RCC 7860 (cell line): Measurements from ENCODE around the gene ACAD9.
"Not testable (repeated sequence)": the region's sequence is repeated elsewhere in the genome, so short reads cannot be mapped to it uniquely, and the experiment has no call there.

Source experiments
- DNase-seq: peaks from one replicate; pipeline ENCODE4 v3.0.0-alpha.2; 2015; ENCODE audit warnings: low spot score
- FAIRE-seq: peaks from 2 replicates; lab custom pipeline; 2012; peaks lifted over from hg19 to GRCh38; lab: Jason Lieb, UNC

ACAD9 gene

GRCh38 chr3:128879125-128879969 is at the start of gene ACAD9:
ACAD9 (plus strand) TSS chr3:128879620; CDS start chr3:128879692, 72 bp downstream.
- DNase-seq: peak; percentile 97
- peak; percentile 48 for FAIRE-seq

- not testable (repeated sequence) for FAIRE-seq, DNase-seq
Measured at GRCh38 chr3:128829925-128830625, 49.3 kb upstream of the ACAD9 start.

DNA sequence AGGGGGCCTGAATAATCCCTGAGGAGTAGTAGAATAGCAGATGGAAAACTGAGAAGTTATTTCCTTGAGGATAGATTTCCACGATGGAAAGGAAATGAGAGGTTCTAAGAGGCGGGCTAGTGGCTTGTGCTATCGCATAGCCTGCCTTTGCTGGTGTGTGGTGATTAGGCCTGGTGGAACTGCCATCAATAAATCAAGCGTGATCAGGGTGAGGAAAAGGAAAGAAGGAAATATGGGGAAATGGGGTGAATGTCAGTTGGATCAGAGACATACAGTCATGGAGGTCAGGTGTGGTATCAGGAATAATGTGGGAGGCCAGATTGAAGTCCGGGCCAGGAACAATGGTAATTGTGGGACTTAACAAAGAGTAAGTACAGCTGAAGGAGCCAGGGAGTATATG is 48.7 kb upstream of the ACAD9 start:
- not testable (repeated sequence) for FAIRE-seq, DNase-seq

DNA sequence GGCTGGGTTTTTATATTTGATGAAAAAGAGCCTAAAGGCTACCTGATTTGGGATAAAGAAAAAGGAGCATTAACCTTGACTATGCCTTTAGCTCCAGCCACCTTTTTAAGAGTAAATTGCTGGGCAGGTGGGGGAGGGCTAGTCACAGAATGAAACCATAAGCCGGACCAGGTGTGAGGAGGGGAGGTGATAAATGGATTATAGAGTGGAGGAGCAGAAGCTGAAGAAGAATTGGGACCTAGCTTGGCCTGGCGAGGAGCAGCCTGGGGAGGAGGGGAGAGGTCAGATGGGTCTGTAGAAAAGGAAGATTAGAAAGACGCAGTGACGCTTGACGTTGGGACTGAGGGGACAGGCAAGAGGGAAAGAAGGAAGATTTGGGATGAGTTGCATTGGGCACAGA is 46.4 kb upstream of the ACAD9 start:
- not testable (repeated sequence) for DNase-seq, FAIRE-seq

GRCh38 chr3:128835096-128835495 is 44.3 kb upstream of the ACAD9 start:
- no peak for DNase-seq
- FAIRE-seq: no peak

DNA sequence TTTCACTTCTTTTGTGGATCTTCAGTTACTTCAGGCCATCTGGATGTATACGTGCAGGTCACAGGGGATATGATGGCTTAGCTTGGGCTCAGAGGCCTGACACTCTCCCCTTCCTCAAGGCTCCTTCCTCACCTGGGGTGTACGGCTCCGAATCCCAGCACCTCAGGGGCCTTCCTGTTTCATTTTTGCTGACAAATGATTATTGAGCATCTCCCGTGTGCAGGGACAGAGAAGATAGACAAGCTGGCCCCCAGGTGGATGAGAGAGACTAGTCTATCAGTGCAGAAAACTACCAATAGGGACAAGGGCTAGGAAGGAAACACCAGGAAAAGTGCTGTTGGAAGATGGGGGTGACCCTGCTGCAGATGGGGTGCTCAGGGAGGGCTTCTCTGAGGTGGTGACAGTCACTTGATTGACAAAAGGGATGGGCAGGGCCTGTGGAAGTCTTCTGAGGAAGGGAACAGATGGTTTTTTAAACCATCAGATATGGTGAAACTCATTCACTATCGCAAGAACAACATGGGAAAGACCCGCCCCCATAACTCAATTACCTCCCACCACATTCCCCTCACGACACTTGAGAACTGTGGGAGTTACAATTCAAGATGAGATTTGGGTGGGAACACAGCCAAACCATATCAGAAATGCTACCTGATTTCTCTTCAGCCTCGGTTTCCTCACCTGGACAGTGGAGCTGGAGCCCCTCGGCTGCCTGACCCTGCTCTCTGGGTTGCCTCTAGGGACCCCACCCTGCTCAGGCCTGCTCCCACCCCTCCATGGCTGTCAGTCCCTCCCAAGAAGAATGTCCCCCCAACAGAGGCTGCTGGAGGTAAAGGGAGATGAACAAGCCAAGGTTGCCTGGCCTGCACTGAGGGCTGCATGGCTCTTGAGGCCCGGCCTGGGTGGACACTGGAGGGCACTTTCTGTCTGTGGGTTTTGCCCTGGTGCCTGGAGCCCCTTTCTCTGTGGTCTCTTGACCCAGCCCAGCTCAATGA is 37.2 kb upstream of the ACAD9 start:
- FAIRE-seq: no peak
- no peak for DNase-seq

GRCh38 chr3:128844502-128844901 is 34.9 kb upstream of the ACAD9 start:
- DNase-seq: no peak
- no peak for FAIRE-seq

DNA sequence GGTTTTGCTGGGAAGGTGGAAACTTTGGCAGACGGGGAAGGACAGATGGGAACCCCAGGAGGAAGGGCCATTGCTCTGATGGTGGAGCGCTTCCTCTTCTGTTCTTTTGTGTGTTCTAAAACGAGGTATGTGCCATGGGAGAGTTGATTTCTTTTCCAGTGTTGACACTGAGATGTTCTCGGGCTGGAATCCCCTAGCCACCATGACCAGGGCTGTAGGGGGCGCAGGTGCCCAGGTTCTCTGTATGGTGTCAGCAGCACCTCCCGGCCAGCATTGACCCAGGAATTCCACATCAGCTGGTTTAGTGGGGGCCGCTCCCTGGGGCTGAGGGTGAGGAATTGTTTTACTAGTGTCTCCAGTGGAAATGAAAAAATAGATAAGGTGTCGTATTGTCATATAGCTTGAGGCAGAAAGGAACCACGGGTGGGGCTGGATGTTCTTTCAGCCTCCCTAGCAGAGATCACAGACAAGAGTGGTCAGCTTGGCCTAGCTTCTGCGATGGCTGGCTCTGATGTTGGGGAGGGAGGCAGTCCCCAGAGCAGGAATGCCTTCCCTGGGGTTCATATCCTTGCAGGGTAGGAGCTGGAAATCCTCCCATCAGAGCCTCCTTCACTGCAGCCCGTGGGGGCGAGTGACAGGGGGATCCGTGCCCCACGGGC is 34.2 kb upstream of the ACAD9 start:
- DNase-seq: no peak
- no peak for FAIRE-seq

DNA sequence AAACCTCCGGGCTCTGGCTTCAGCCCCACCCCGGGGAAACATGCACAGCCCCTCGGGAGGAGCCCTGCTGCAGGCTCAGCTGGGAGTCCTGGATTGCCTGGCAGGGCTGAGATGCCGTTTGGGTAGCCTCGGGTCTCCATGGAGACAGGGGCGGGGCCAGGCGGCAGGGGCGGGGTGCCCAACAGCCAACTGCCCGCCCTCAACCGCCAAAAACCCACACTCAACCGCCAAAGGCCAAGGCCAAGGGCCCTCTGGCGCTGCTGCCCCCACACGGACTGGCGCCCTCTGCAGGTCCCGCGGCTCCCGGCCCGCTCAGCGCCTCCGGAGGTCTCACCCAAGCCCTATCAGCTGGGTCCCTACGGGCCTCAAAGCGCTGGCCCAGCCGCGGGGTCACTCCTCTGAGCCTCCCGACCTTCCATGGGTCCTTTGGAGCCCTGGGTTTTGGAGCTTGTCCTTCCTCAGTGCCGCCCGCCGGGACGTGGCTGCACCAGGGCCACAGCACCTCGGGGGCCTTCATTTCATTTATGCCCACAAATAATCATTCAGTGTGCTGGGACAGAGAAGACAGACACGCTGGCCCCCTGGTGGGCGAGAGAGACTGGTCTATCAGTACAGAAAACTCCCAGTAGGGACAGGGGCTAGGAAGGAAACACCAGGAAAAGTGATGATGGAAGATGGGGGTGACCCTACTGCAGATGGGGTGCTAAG is 33.5 kb upstream of the ACAD9 start:
- FAIRE-seq (no peak), DNase-seq (no peak)

- FAIRE-seq: no peak
- no peak for DNase-seq
Measured at GRCh38 chr3:128846486-128846891, 32.9 kb upstream of the ACAD9 start.

DNA sequence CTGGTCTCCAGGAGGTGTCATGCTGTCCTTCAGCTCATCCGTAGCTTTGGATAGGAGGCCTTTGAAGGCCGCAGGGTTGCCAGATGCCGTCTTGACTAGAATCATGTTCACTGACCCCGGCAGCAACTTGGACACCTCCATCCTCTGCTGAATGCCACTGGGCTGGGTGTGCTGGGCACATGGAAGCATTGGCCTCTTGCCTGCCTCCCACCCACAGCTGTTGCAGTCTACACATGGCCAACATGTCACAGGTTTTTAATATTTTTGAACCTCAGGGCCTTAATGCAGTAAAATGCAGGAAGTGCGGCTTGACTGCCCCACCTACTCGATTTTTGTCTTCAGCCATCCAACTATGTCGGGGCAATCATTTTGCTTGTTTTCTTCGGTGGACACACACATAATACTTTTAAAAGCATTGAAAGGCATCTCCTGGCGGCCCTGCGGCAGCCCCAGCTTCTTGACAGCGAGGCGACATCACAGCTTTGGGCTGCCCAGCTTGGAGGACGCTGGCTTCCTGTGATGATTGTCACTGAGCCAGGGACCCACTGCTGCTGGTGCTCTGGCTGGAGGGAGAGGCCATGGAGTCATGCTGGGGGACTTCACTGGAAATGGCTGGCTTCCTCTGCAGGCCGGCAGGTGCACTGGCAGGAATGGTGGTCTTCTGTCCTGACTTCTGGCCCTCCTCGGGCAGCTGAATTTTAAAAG is 31.6 kb upstream of the ACAD9 start:
- FAIRE-seq (no peak), DNase-seq (no peak)

- no peak for DNase-seq
- no peak for FAIRE-seq
Measured at GRCh38 chr3:128848936-128849335, 30.5 kb upstream of the ACAD9 start.

DNA sequence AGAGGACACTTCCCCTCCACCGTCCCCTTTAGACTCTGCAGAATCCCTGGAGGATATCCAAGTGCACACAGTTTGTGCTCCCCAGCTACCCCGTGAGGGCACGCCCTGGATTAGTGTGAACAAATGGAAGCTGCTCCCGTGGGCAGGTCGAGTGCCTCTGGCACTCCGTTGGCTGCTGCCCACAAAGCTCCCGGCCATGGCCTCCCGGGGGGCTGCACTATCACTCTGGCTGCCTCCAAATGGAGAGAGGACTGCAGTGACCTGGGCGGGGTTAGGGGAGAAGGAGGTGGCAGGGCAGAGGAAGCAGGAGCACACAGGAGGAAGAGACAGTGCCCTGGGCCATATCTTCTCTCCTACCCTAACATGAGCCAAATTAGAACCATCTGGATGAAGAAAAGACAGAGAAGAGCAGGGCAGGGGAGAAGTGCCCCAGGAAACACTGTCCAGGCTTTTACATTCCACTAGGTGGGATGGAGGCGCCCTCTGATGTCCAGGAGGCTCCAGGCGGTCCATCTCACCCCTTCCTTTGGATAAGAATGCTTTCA is 29.4 kb upstream of the ACAD9 start:
- FAIRE-seq: no peak
- DNase-seq: peak; percentile 13

GRCh38 chr3:128850544-128850943 is 28.9 kb upstream of the ACAD9 start:
- FAIRE-seq (no peak), DNase-seq (no peak)

DNA sequence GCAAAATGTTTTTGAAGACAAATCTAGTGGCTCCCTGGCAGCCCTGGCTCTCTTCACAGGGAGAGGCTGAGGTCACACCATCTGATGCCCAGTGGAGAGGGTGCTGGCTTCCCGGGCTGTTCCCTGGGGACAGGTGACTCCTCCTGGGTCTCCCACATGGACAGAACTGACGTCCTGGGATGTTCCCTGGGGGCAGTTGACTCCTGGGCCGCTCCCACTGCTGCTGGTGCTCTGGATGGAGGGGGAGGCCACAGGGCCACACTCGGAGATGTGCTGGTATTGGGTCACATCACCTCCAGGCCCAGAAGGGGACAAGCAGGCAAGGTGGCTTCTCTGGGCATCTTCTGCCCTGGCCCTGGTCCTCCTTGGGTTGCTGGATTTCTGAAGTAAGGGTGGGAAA is 27.8 kb upstream of the ACAD9 start:
- no peak for DNase-seq

GRCh38 chr3:128853826-128854225 is 25.6 kb upstream of the ACAD9 start:
- FAIRE-seq: no peak
- DNase-seq: no peak

More for the DNA sequence above, 27.8 kb upstream of the ACAD9 start:
- FAIRE-seq: no peak

DNA sequence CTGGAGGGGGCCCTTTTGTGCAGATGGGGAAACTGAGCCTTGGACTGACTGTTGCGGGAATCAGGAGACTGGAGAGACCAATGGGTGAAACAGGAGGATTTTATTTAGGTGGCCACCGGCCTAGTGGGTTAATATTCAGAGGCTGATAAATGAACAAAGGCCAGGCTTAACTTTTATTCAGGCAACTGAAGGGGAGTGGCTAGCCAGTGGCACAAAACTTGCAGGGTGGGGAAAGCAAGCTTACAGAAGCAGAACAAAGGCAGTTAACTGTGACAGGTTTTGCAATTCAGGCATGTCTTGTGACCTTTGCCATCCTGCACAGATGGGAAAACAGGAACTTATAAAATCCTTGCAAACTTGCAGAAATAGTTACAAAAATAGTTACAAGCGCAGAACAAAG is 24.9 kb upstream of the ACAD9 start:
- no peak for FAIRE-seq
- DNase-seq: no peak

- DNase-seq (no peak), FAIRE-seq (no peak)
Measured at GRCh38 chr3:128855569-128855968, 23.9 kb upstream of the ACAD9 start.

DNA sequence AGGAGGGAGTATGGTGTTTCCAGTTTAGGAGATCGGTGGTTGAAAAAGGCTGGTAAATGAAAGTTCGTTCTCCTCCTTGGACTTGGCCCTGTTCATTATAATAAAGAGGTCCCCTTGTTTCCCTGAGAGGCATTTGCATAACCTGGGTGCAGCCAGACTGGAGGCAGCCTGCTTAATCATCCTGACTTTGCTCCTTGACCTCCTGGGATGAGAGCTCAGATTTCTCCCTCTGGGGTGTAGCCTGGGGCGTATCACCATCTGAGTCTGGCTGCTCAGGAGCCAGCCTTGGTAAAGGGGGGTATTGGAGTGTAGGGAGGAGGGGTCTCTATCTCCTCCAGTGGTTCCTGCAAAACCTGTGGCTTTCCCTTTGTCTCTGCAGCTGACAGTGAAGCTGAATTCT is 21.3 kb upstream of the ACAD9 start:
- DNase-seq: no peak
- no peak for FAIRE-seq
